ENCODE results near the gene TRANK1.
A peak's percentile ranks its signal among the peaks of the same experiment; 100 is the strongest.

The TRANK1 gene

GRCh38 chr3:36871379-36872126, 73.3 kb downstream of the TRANK1 start:
- DNase-seq (ENCODE audit: low read depth), result no peak
- no peak overlapping the region for H3K4me3 ChIP-seq (replicated peaks; ENCODE audit: low read depth, low read length)
- TF ChIP-seq, protein P1, sequence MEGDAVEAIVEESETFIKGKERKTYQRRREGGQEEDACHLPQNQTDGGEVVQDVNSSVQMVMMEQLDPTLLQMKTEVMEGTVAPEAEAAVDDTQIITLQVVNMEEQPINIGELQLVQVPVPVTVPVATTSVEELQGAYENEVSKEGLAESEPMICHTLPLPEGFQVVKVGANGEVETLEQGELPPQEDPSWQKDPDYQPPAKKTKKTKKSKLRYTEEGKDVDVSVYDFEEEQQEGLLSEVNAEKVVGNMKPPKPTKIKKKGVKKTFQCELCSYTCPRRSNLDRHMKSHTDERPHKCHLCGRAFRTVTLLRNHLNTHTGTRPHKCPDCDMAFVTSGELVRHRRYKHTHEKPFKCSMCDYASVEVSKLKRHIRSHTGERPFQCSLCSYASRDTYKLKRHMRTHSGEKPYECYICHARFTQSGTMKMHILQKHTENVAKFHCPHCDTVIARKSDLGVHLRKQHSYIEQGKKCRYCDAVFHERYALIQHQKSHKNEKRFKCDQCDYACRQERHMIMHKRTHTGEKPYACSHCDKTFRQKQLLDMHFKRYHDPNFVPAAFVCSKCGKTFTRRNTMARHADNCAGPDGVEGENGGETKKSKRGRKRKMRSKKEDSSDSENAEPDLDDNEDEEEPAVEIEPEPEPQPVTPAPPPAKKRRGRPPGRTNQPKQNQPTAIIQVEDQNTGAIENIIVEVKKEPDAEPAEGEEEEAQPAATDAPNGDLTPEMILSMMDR (IDR thresholded peaks at IDR 0.05; ENCODE audit: low read length, missing control alignments), result no peak

GRCh38 chr3:36868614-36869436, 76.0 kb downstream of the TRANK1 start:
- DNase-seq (ENCODE audit: low read depth), result peak; percentile 80
- no peak overlapping the region for H3K4me3 ChIP-seq (replicated peaks; ENCODE audit: low read depth, low read length)
- TF ChIP-seq, protein P1 (IDR thresholded peaks at IDR 0.05; ENCODE audit: low read length, missing control alignments), result peak; percentile 85

GRCh38 chr3:36867810-36868209, 77.0 kb downstream of the TRANK1 start:
- DNase-seq (ENCODE audit: low read depth), result no peak
- H3K4me3 ChIP-seq (replicated peaks; ENCODE audit: low read depth, low read length), result no peak overlapping the region
- TF ChIP-seq, protein P1 (IDR thresholded peaks at IDR 0.05; ENCODE audit: low read length, missing control alignments), result no peak

- TF ChIP-seq, protein P1 (IDR thresholded peaks at IDR 0.05; ENCODE audit: low read length, missing control alignments), result no peak
- DNase-seq (ENCODE audit: low read depth), result no peak
- no peak overlapping the region for H3K4me3 ChIP-seq (replicated peaks; ENCODE audit: low read depth, low read length)
These were observed 78.5 kb downstream of the TRANK1 start for GRCh38 chr3:36866368-36866767.

DNA sequence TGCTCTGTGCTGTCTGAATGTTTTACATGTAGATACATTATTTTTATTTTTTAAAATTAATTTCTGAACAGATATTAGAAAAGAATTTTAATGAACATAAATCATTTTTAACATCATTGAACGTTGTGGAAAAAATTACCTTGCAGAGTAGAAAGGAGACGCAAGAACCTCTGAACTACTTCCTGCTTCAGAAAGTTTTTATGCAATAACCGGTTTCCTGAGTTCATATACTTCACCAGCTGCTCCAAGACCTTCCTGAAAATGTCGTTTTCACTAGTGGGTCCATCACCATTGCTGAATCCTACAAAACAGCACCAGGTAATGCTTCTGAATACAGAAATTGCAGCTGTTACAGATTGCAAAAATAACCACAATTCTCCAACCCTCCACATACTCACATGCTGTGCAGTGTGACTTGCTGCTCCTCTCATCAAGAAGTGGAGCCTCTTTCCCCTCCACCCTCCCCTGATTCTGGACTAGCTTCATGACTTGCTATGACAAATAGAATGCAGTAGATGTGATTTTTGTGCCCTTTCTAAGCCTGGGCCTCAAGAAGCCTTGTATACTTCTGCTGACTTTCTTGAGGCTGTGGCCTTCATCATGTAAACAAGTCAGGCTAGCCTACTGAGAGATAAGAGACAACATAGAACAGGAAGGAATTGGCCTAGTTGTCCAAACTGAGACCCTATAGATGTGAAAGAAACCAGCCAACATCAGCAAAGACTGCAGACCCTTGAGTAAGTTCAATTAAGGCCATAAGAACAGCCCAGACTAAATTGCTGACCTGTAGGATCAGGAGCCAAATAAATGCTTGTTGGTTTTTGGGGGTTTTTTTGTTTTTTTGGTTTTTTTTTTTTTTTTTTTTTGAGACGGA, 80.4 kb downstream of the TRANK1 start:
- no peak for DNase-seq (ENCODE audit: low read depth)
- H3K4me3 ChIP-seq (replicated peaks; ENCODE audit: low read depth, low read length), result no peak overlapping the region
- TF ChIP-seq, protein P1 (IDR thresholded peaks at IDR 0.05; ENCODE audit: low read length, missing control alignments), result no peak

GRCh38 chr3:36862076-36862755, 82.6 kb downstream of the TRANK1 start:
- TF ChIP-seq, protein P1 (IDR thresholded peaks at IDR 0.05; ENCODE audit: low read length, missing control alignments), result no peak
- no peak for DNase-seq (ENCODE audit: low read depth)

More at GRCh38 chr3:36862076-36862755, 82.6 kb downstream of the TRANK1 start:
- no peak overlapping the region for H3K4me3 ChIP-seq (replicated peaks; ENCODE audit: low read depth, low read length)
